ENCODE data around the gene B9D2. TPM values are rescaled to one million over a fixed set of nuclear protein-coding genes. Genes with fewer than 3 reads are reported as not detected.
"Not testable (repeated sequence)": the region's sequence is repeated elsewhere in the genome, so short reads cannot be mapped to it uniquely, and the experiment has no call there.

B9D2 gene
- total RNA-seq, 1 experiment from 2014 or later: 3.9 TPM

GRCh38 chr19:41392775-41393174 is 28.8 kb upstream of the B9D2 start:
- no peak for DNase-seq (ENCODE audit: extremely low read depth, low read depth)

GRCh38 chr19:41391618-41392017 is 27.7 kb upstream of the B9D2 start:
- DNase-seq (ENCODE audit: extremely low read depth, low read depth): no peak

DNA sequence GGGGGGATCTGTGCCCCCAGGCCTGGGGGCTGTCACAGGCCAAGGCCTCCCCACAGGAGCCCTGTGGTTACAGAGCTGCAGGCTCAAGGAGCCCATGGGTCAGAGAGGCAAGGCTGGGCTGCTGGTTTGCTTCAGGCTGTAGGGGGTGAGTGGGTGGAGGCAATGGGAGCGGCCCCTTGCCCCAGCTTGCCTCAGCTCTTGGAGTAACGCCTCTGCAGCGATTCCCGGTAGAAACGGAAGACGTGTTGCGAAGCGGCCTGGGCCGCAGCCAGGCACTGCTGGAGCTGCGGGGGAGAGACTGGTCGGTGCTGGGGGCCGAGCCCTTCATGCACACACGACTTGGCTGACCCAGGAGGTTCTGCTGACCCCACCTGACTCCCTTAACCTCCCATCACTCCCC is 22.5 kb upstream of the B9D2 start:
- no peak for DNase-seq (ENCODE audit: extremely low read depth, low read depth)

GRCh38 chr19:41384351-41384750 is 20.4 kb upstream of the B9D2 start:
- no peak for DNase-seq (ENCODE audit: extremely low read depth, low read depth)

- DNase-seq (ENCODE audit: extremely low read depth, low read depth): not testable (repeated sequence)
Measured at GRCh38 chr19:41381536-41381935, 17.6 kb upstream of the B9D2 start.

- no peak for DNase-seq (ENCODE audit: extremely low read depth, low read depth)
Measured at GRCh38 chr19:41377977-41378709, 14.2 kb upstream of the B9D2 start.

GRCh38 chr19:41376998-41377365 is 13.0 kb upstream of the B9D2 start:
- DNase-seq (ENCODE audit: extremely low read depth, low read depth): no peak

DNA sequence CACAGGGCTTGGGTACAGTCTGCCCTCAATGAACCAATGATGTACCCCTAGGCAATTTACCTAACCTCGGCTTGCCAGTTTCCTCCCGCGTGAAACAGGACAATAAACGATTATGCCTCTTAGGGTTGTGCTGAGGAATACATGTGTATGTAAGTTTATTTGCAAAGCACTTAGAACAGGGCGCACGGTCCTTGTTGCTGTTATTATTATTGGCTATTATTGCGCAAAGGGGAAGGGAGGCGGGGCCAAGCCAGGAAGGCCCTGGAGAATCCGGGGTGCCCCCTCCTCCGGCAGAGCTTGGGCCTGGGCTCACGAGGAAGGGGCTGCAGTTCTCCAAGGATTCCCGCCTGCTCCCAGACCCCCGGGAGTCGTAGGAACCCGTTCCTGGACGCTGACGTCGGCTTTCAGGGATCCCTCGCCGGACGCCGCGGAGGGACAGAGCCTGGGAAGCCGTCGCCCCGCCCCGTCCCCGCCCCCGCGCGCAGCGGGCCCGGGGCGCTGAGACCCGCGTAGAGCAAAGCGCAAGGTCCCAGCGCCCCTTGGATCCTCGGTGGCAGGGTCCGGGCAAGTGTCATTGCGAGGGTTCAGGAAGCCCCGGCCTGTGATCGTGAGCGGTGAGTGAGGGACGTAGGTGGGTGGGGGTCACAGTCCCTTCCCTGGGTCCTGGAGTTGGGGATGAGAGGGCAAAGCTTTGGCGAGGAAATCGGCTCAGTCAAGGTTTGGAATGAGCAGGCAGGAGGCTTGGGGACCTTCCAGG is 12.5 kb upstream of the B9D2 start, which contains the start of gene TMEM91:
TSS of gene TMEM91 (plus strand) at position 293 of the 757 bp plus-strand sequence. CDS start 1,777 bp downstream, outside the sequence.
- no peak for DNase-seq (ENCODE audit: extremely low read depth, low read depth)

- no peak for DNase-seq (ENCODE audit: extremely low read depth, low read depth)
Measured at GRCh38 chr19:41373993-41374392, 10.0 kb upstream of the B9D2 start.

DNA sequence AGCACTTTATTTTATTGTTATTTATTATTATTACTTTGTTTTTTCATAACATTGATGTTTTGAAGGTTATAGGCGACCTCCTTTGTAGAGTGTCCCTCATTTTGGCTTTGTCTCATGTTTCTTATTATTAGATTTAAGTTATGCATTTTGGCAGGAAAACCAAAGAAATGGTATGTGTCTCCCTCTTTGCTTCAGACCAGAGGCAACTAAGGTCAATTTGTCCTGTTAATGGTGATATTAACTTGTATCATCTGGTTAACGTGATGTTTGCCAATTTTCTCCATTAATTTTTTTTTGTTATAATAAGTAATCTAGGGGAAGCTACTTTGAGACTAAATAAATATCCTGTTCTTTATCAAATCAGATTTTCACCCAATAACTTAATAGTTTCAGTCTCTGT is 8.6 kb upstream of the B9D2 start:
- no peak for DNase-seq (ENCODE audit: extremely low read depth, low read depth)

GRCh38 chr19:41371541-41371940 is 7.6 kb upstream of the B9D2 start:
- DNase-seq (ENCODE audit: extremely low read depth, low read depth): no peak

DNA sequence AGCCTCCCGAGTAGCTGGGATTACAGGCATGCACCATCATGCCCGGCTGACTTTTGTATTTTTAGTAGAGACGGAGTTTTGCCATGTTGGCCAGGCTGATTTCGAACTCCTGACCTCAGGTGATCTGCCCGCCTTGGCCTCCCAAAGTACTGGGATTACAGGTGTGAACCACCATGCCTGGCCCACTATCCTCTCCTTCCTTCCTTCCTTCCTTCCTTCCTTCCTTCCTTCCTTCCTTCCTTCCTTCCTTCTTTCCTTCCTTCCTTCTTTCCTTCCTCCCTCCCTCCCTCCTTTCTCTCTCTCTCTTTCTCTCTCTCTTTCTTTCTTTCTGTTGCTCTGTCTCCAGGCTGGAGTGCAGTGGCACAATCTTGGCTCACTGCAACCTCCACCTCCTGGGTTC is 7.2 kb upstream of the B9D2 start:
- DNase-seq (ENCODE audit: extremely low read depth, low read depth): not testable (repeated sequence)

DNA sequence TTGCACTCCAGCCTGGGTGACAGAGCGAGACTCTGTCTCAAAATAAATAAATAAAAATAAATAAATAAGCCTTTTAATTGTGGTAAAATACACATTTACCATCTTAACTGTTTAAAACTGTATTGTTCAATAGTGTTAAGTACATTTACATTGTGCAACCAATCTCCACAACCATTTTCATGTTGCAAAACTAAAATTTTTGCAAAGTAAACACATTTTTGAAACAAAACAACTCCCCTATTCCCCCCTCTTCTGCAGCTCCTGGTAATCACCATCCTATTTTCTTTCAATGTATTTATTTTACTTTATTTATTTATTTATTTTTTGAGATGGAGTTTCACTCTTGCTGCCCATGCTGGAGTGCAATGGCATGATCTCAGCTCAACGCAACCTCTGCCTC is 5.8 kb upstream of the B9D2 start:
- DNase-seq (ENCODE audit: extremely low read depth, low read depth): no peak

GRCh38 chr19:41367848-41368301 is 3.9 kb upstream of the B9D2 start:
- no peak for DNase-seq (ENCODE audit: extremely low read depth, low read depth)

DNA sequence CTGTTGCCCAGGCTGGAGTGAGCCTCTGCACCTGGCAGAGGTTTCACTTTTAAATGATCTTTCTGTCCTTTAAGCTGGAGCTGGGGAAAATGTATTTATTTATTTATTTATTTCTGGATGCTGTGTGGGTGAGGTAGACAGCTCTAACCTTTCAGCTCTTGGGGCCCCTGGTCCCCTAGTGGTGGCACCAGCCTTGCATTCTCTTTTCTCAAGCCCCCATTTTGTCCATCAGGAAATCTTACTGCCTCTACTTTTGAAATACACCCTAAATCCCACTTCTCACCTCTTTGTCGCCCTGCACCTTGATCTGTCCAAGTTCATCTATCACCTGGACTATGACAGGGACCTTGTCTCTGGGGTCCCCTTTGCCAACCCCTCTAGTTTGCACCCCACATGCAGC is 2.1 kb upstream of the B9D2 start:
- no peak for DNase-seq (ENCODE audit: extremely low read depth, low read depth)

- no peak for DNase-seq (ENCODE audit: extremely low read depth, low read depth)
Measured at GRCh38 chr19:41364524-41365391, 809 bp upstream of the B9D2 start.

DNA sequence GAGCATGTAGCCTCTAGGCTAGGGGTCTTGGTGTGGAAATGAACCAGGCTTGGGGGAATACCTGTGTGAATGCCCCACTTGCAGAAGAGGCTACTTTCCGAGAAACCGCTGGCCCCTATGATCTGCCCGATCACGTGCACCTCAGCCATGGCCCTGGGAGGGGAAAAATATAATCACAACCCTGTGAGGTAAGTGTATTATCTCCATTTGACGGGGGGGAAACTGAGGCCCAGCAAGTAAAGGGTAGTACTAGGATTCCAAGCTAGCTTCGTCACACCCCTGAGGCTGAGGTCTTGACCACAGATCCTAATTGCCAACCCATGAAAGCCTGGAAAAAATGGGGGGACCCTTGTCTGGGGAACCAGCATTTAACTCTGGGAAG is 587 bp downstream of the B9D2 start:
- DNase-seq (ENCODE audit: extremely low read depth, low read depth): no peak

DNA sequence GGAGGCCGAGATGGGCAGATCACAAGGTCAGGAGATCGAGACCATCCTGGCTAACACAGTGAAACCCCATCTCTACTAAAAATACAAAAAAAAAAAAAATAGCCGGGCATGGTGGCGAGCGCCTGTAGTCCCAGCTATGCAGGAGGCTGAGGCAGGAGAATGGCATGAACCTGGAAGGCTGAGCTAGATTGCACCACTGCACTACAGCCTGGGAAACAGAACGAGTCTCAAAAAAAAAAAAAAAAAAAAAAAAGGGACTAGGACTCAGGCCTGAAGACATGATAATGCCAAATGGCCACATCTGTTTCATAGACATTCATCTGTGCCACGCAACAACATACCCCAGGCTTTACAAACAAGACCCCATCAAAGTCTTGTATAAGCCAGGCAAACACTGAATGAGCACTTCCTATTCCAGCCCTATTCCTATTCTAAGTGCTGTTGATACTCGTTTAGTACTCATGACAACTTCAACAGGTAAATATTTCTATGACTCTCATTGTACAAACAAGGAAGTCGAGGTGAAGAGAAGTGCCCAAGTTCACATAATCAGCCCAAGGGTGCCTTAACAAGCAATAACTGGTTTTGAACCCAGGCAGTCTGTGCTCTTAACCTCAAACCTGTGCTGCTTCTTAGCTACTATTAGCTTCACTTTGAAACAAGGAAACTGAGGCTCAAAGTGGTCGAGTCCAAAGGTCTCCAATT is 1.7 kb downstream of the B9D2 start:
- no peak for DNase-seq (ENCODE audit: extremely low read depth, low read depth)

GRCh38 chr19:41359741-41360140 is 4.2 kb downstream of the B9D2 start:
- no peak for DNase-seq (ENCODE audit: extremely low read depth, low read depth)

- no peak for DNase-seq (ENCODE audit: extremely low read depth, low read depth)
Measured at GRCh38 chr19:41357746-41358145, 6.2 kb downstream of the B9D2 start.
